KOPT-K1 (cell line): Measurements from ENCODE around the gene IL17RB.

Source experiments
- H3K27ac ChIP-seq: fragments of 200-600 bp; sonication (generic); 2 replicates; pipeline ENCODE4 v1.5.1; 2016; ENCODE audit warnings: antibody characterized with exemption, mild to moderate bottlenecking, low read depth, low read length; ENCODE audit not compliant: poor library complexity, severe bottlenecking
- H3K36me3 ChIP-seq: fragments of 200-600 bp; sonication (generic); 2 replicates; pipeline ENCODE4 v1.5.1; 2017; ENCODE audit warnings: antibody characterized with exemption, mild to moderate bottlenecking, low read length, moderate library complexity; ENCODE audit not compliant: insufficient read depth
- H3K9me3 ChIP-seq: fragments of 200-600 bp; sonication (generic); 2 replicates; pipeline ENCODE4 v1.5.1; 2017; ENCODE audit warnings: antibody characterized with exemption, low read length, mild to moderate bottlenecking; ENCODE audit not compliant: insufficient read depth, poor library complexity, severe bottlenecking

IL17RB gene

GRCh38 chr3:53856964-53857363 is 10.6 kb downstream of the IL17RB start:
- Histone ChIP-seq H3K36me3 (peaks cover 29% of the 10 kb centered on the region), H3K27ac (no peak overlapping the region)

DNA sequence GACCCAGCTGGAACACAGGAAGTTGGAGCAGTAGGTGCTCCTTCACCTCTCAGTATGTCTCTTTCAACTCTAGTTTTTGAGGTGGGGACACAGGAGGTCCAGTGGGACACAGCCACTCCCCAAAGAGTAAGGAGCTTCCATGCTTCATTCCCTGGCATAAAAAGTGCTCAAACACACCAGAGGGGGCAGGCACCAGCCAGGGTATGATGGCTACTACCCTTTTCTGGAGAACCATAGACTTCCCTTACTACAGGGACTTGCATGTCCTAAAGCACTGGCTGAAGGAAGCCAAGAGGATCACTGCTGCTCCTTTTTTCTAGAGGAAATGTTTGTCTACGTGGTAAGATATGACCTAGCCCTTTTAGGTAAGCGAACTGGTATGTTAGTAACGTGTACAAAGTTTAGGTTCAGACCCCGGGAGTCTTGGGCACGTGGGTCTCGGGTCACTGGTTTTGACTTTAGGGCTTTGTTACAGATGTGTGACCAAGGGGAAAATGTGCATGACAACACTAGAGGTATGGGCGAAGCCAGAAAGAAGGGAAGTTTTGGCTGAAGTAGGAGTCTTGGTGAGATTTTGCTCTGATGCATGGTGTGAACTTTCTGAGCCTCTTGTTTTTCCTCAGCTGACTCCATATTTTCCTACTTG is 11.9 kb downstream of the IL17RB start:
- H3K27ac ChIP-seq, result no peak overlapping the region

More at GRCh38 chr3:53856964-53857363, 10.6 kb downstream of the IL17RB start:
- H3K9me3 ChIP-seq, result no peaks in the 10 kb centered on the region

DNA sequence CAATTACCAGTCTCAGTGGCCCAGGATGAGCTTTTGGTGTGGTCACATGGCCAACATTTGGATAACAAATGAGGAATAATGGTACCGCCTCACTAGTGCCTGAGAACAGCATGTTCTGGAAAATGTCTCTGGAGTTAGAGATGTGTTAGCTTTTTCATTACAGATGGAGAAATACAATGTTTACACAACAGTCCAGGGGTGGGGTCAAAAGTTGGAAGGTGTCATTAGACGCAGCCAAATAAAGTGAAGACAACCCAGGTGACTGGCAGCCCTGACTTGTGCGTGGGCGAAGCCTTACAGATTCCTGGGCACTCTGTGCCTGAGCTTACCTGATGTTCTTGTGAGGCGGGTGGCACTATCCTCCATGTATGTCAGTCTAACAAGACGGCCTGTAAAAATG is 12.8 kb downstream of the IL17RB start:
- H3K36me3 ChIP-seq, result peaks cover 50% of the 10 kb centered on the region
- H3K9me3 ChIP-seq, result no peaks in the 10 kb centered on the region
- H3K27ac ChIP-seq, result no peak overlapping the region

More for the DNA sequence above, 11.9 kb downstream of the IL17RB start:
- no peaks in the 10 kb centered on the region for H3K9me3 ChIP-seq
- H3K36me3 ChIP-seq, result peaks cover 40% of the 10 kb centered on the region

DNA sequence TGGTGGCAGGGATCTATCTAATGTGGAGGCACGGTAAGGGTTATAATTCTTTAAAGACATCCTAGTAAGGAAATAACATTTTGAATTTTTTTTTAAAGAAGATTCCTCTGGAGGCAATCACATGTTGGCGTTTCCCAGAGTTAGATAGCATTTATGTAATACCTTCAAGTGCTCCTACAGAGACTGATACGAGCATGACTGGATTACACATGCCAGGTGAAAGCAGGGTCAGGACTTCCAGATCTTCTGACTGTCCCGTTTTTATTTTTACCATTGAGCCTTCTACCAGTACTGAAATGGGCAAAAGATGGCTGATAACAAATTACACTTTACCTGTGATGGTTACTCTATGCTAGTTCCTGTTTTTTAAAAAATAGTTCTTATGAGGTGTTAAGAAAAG is 13.8 kb downstream of the IL17RB start:
- no peak overlapping the region for H3K27ac ChIP-seq
- no peaks in the 10 kb centered on the region for H3K9me3 ChIP-seq
- peaks cover 60% of the 10 kb centered on the region for H3K36me3 ChIP-seq

GRCh38 chr3:53862241-53862640 is 15.9 kb downstream of the IL17RB start:
- no peak overlapping the region for H3K27ac ChIP-seq

GRCh38 chr3:53863145-53863544 is 16.8 kb downstream of the IL17RB start:
- peaks cover 77% of the 10 kb centered on the region for H3K36me3 ChIP-seq
- no peaks in the 10 kb centered on the region for H3K9me3 ChIP-seq
- H3K27ac ChIP-seq, result no peak overlapping the region

More at GRCh38 chr3:53862241-53862640, 15.9 kb downstream of the IL17RB start:
- no peaks in the 10 kb centered on the region for H3K9me3 ChIP-seq
- H3K36me3 ChIP-seq, result peaks cover 68% of the 10 kb centered on the region

- peaks cover 86% of the 10 kb centered on the region for H3K36me3 ChIP-seq
- no peak overlapping the region for H3K27ac ChIP-seq
- no peaks in the 10 kb centered on the region for H3K9me3 ChIP-seq
These were observed 19.5 kb downstream of the IL17RB start for GRCh38 chr3:53865732-53866499.

GRCh38 chr3:53880396-53881345 is 34.3 kb downstream of the IL17RB start:
- H3K36me3 ChIP-seq, result peaks cover 69% of the 10 kb centered on the region

DNA sequence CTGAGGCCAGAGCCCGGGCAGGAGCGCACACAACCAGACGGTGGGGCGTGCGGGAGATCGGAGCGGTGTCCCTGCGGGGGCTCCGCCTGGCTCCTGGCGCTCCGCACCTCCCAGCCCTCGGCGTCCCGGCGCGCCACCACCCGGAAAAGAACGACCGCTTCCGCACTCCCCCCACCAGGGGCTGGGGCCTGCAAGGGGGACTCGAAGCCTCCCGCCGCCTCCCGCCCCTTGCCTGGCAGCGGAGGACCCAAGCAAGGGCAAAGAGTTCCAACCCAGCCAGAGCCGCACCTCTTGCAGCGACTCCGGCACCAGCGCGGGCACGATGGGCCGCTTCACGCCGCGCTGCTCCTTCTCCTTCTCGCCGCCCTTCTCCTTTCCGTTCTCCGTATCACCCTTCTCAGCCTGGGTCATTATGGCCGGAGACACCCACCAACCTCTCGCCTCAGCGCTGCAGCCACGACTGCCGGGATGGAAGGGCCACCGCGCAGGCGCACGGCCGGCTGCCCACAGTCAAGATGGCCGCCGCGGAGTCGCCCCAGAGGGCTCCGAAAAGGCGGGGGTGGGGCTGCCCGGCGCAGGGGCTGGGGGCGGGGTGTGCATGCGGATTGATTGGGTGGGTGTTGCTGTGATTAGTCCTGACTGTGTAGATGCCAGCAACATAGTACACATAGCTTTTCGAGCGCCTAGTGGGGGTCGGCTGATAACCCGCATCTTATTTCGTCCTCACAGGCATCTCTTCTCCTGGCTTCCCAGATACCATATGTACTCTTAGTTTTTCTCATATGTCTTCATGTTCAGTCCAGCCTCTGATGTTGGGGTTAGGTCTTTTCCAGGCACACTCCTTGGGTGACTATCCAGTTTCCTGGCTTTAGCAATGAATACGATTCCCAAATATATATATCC is 35.6 kb downstream of the IL17RB start, which contains the start of gene ACTR8:
Gene ACTR8 (minus strand): TSS at position 462 of the 903 bp plus-strand sequence. CDS start 51 bp downstream, at position 411.
- Histone ChIP-seq H3K36me3 (peaks cover 71% of the 10 kb centered on the region), H3K9me3 (no peaks in the 10 kb centered on the region), H3K27ac (peak within 1 kb of the TSS; percentile 90)

More at GRCh38 chr3:53880396-53881345, 34.3 kb downstream of the IL17RB start:
- peak overlapping the region; percentile 90 for H3K27ac ChIP-seq
- no peaks in the 10 kb centered on the region for H3K9me3 ChIP-seq

DNA sequence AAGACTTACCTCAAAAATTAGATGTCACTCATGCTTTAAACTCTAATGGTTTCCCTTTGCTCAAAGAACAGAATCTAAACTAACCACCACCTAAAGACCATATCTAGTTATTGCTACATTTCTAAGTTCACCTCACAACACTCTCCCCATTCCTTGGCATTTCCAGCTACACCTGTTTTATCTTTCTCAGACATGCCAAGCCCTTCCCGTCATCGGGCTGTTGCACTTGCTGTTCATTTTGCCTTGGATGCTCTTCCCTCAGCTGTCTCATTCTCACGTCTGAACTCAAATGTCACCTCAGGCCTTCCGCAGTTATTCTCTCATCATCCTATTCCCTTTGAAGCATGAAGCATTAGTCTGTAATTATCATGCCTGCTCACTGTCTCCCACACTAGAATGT is 36.6 kb downstream of the IL17RB start:
- Histone ChIP-seq H3K9me3 (no peaks in the 10 kb centered on the region), H3K27ac (no peak overlapping the region), H3K36me3 (peaks cover 64% of the 10 kb centered on the region)

DNA sequence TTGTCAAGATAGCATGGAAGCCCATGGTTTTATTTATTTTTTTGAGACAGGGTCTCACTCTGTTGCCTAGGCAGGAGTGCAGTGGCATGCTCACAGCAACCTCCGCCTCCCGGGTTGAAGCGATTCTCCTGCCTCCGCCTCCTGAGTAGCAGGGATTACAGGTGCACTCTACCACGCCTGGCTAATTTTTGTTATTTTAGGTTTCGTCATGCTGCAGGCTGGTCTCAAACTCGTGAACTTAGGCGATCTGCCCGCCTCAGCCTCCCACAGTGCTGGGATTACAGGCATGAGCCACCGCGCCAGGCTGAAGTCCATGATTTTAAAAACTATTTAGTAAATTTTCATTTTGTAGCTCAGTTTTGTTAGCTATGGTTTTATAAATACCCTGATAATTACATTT is 38.3 kb downstream of the IL17RB start:
- H3K9me3 ChIP-seq, result no peaks in the 10 kb centered on the region
- H3K27ac ChIP-seq, result no peak overlapping the region
- peaks cover 53% of the 10 kb centered on the region for H3K36me3 ChIP-seq

DNA sequence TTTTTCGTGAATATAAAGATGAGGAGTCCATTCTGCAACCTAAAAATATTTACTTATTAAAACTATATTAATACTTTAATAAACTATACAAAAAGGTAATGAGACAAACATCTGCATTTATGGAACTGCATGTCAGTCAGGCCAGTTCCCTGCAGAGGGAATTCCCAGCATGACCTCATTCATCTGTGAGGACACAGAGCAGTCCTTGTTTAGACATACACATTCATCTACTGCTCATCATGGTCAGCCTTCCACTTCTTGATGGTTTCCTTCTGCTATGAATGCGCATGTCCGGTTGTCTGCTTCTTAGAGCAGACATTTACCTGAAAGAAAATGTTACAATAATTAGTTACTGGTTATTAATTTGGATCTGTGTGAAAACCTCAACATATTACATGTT is 38.9 kb downstream of the IL17RB start:
- Histone ChIP-seq H3K36me3 (peaks cover 47% of the 10 kb centered on the region), H3K27ac (no peak overlapping the region), H3K9me3 (no peaks in the 10 kb centered on the region)

DNA sequence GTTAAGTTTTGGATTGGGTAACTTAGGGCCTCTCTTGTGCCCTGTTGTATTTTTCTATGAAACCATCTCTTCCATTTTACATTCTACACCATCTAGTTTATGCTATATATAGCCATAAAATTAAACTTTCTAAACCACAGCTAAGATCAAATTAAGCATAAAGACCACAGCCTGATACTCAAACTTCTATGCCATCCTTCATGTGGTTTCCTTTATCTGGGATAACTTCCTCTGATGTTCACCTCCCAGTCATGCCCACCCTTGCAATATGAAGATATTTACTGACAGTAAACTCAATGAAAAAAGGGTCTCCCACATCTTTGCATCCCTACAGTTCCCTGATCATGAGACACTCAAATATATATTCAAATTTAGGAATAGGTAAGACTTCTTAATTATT is 41.1 kb downstream of the IL17RB start:
- H3K27ac ChIP-seq, result no peak overlapping the region
- peaks cover 42% of the 10 kb centered on the region for H3K36me3 ChIP-seq
- H3K9me3 ChIP-seq, result no peaks in the 10 kb centered on the region

- H3K9me3 ChIP-seq, result no peaks in the 10 kb centered on the region
- peaks cover 42% of the 10 kb centered on the region for H3K36me3 ChIP-seq
- H3K27ac ChIP-seq, result no peak overlapping the region
These were observed 41.9 kb downstream of the IL17RB start for GRCh38 chr3:53888232-53888631.
